GM23248 (cell line): ENCODE measurements around the gene TOMM40L.

Experiments used
- EZH2 ChIP-seq: fragments of 200-600 bp; sonication (generic); IDR thresholded peaks from 2 replicates; pipeline ENCODE4 v1.6.1; 2018; ENCODE audit warnings: antibody characterized with exemption, mild to moderate bottlenecking; ENCODE audit not compliant: insufficient read depth, poor library complexity, severe bottlenecking
- EZH2phosphoT487 ChIP-seq: fragments of 200-600 bp; sonication (generic); IDR thresholded peaks from 2 replicates; pipeline ENCODE4 v1.6.1; 2018; ENCODE audit warnings: antibody characterized with exemption, moderate library complexity, mild to moderate bottlenecking, low read depth; ENCODE audit not compliant: insufficient read depth

DNA sequence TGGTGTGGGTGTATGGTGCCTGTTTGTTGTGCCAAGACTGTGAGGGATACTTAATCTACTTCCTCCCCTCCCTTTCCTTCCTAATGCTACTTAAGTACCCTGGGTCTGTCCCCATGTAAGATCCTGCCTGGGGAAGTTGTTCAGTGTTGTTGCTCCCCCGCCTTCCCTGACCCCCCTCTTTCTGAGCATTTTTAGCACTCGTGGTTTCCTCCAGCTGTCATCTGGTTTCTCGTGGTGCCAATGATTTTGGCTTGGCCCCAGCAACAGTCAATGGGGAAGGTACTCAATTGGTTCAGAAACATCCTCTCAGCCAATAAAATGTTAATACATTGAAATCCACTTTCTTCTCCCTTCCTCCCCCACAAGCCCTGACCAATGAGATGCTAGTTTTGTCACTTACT, 40.6 kb upstream of the TOMM40L start:
- TF ChIP-seq EZH2 (no peak), EZH2phosphoT487 (no peak)
